H9 (cell line): ENCODE measurements around the gene CERS4. TPM values are rescaled to one million over a fixed set of nuclear protein-coding genes. Genes with fewer than 3 reads are reported as not detected.

Experiments used
- DNase-seq: peaks from one replicate; pipeline ENCODE4 v3.0.0-alpha.2; 2017
- H2AFZ ChIP-seq: one replicate; pipeline ENCODE4 v1.6.1; 2013; ENCODE audit warnings: mild to moderate bottlenecking, low read length, control low read depth, moderate library complexity
- H2AK5ac ChIP-seq: 2 replicates; pipeline ENCODE4 v1.6.1; 2013; ENCODE audit warnings: low read length, control low read depth, mixed read lengths; ENCODE audit not compliant: insufficient read length
- H2BK120ac ChIP-seq: one replicate; pipeline ENCODE4 v1.6.1; 2013; ENCODE audit warnings: low read depth, mild to moderate bottlenecking, low read length, control low read depth, inconsistent platforms; ENCODE audit not compliant: poor library complexity, severe bottlenecking
- H2BK12ac ChIP-seq: 2 replicates; pipeline ENCODE4 v1.6.1; 2013; ENCODE audit warnings: low read length, control low read depth, mixed read lengths, low read depth; ENCODE audit not compliant: insufficient read length
- H2BK15ac ChIP-seq: 2 replicates; pipeline ENCODE4 v1.6.1; 2013; ENCODE audit warnings: low read depth, low read length, control low read depth
- H2BK20ac ChIP-seq: one replicate; pipeline ENCODE4 v1.6.1; 2013; ENCODE audit warnings: low read depth, mild to moderate bottlenecking, low read length, control low read depth, inconsistent platforms; ENCODE audit not compliant: poor library complexity, severe bottlenecking
- H2BK5ac ChIP-seq: 2 replicates; pipeline ENCODE4 v1.6.1; 2013; ENCODE audit warnings: low read length, control low read depth, mixed read lengths; ENCODE audit not compliant: insufficient read length
- H3K14ac ChIP-seq: 2 replicates; pipeline ENCODE4 v1.6.1; 2013; ENCODE audit warnings: low read length, control low read depth; ENCODE audit not compliant: insufficient read depth
- H3K18ac ChIP-seq: 2 replicates; pipeline ENCODE4 v1.6.1; 2013; ENCODE audit warnings: low read depth, mild to moderate bottlenecking, mixed read lengths, low read length, control low read depth; ENCODE audit not compliant: insufficient read length
- H3K23ac ChIP-seq: 2 replicates; pipeline ENCODE4 v1.6.1; 2013; ENCODE audit warnings: low read length, control low read depth, mixed read lengths, low read depth; ENCODE audit not compliant: insufficient read length
- H3K23me2 ChIP-seq: 2 replicates; pipeline ENCODE4 v1.6.1; 2013; ENCODE audit warnings: low read depth, mild to moderate bottlenecking, mixed read lengths, low read length, control low read depth; ENCODE audit not compliant: insufficient read length, poor library complexity, severe bottlenecking
- H3K27ac ChIP-seq: 2 replicates; pipeline ENCODE4 v1.5.1; 2013; ENCODE audit warnings: low read length, control low read depth, mixed read lengths, low read depth; ENCODE audit not compliant: insufficient read length
- H3K27me3 ChIP-seq: 2 replicates; pipeline ENCODE4 v1.6.1; 2013; ENCODE audit warnings: low read length, control low read depth, inconsistent platforms; ENCODE audit not compliant: insufficient read depth
- H3K4ac ChIP-seq: 2 replicates; pipeline ENCODE4 v1.6.1; 2013; ENCODE audit warnings: low read depth, mild to moderate bottlenecking, control low read depth, inconsistent platforms, low read length, moderate library complexity
- H3K4me1 ChIP-seq: 2 replicates; pipeline ENCODE4 v1.6.1; 2013; ENCODE audit warnings: low read length, control low read depth, inconsistent platforms; ENCODE audit not compliant: insufficient read depth
- H3K4me2 ChIP-seq: 2 replicates; pipeline ENCODE4 v1.6.1; 2013; ENCODE audit warnings: low read length, control low read depth, mixed read lengths; ENCODE audit not compliant: insufficient read length, insufficient read depth
- H3K56ac ChIP-seq: 2 replicates; pipeline ENCODE4 v1.6.1; 2013; ENCODE audit warnings: low read depth, mild to moderate bottlenecking, mixed read lengths, low read length, control low read depth; ENCODE audit not compliant: insufficient read length
- H3K79me1 ChIP-seq: 2 replicates; pipeline ENCODE4 v1.6.1; 2013; ENCODE audit warnings: low read depth, mild to moderate bottlenecking, moderate library complexity, low read length, control low read depth, inconsistent platforms; ENCODE audit not compliant: insufficient read depth, poor library complexity, severe bottlenecking
- H3K79me2 ChIP-seq: 2 replicates; pipeline ENCODE4 v1.6.1; 2013; ENCODE audit warnings: low read length, control low read depth, inconsistent platforms; ENCODE audit not compliant: insufficient read depth
- H3K9ac ChIP-seq: 2 replicates; pipeline ENCODE4 v1.6.1; 2013; ENCODE audit warnings: low read length, control low read depth, mixed read lengths; ENCODE audit not compliant: insufficient read length; ENCODE audit errors: extremely low read depth
- H3K9me3 ChIP-seq: one replicate; pipeline ENCODE4 v1.6.1; 2013; ENCODE audit warnings: low read depth, low read length, inconsistent platforms; ENCODE audit not compliant: control insufficient read depth
- H3T11ph ChIP-seq: one replicate; pipeline ENCODE4 v1.6.1; 2013; ENCODE audit warnings: mild to moderate bottlenecking, low read length, control low read depth, inconsistent platforms
- H4K20me1 ChIP-seq: one replicate; pipeline ENCODE4 v1.6.1; 2013; ENCODE audit not compliant: control insufficient read depth, insufficient read length, insufficient read depth
- H4K5ac ChIP-seq: 2 replicates; pipeline ENCODE4 v1.6.1; 2013; ENCODE audit warnings: low read depth, mild to moderate bottlenecking, mixed read lengths, low read length, control low read depth; ENCODE audit not compliant: insufficient read length
- H4K8ac ChIP-seq: replicated peaks from 2 replicates; pipeline ENCODE4 v1.6.1; 2013; ENCODE audit warnings: low read length, control low read depth, mixed read lengths, low read depth; ENCODE audit not compliant: insufficient read length
- H4K91ac ChIP-seq: 2 replicates; pipeline ENCODE4 v1.6.1; 2013; ENCODE audit warnings: low read depth, mild to moderate bottlenecking, moderate library complexity, mixed read lengths, low read length, control low read depth; ENCODE audit not compliant: insufficient read length
- H3K27ac Mint-ChIP-seq, 3 experiments: 2 replicates in 2 of 3; 3 replicates in 1 of 3; pipeline ENCODE4 v1.8.0; 2020 to 2021; ENCODE audit warnings: mixed read lengths in 3 of 3, mild to moderate bottlenecking in 1 of 3, moderate library complexity in 1 of 3
- H3K27me3 Mint-ChIP-seq: 2 replicates; pipeline ENCODE4 v1.8.0; 2021; ENCODE audit warnings: low read depth, mild to moderate bottlenecking, moderate library complexity, mixed read lengths
- H3K36me3 Mint-ChIP-seq, 3 experiments: 2 replicates in 2 of 3; 3 replicates in 1 of 3; pipeline ENCODE4 v1.8.0; 2020 to 2021; ENCODE audit warnings: low read depth in 3 of 3, mixed read lengths in 3 of 3; ENCODE audit not compliant: insufficient read depth in 1 of 3
- H3K4me1 Mint-ChIP-seq, 2 experiments: 2 replicates each; pipeline ENCODE4 v1.8.0; 2020; ENCODE audit warnings: mixed read lengths in 2 of 2
- H3K4me3 Mint-ChIP-seq, 2 experiments: 2 replicates in 1 of 2; 3 replicates in 1 of 2; pipeline ENCODE4 v1.8.0; 2020 to 2021; ENCODE audit warnings: mild to moderate bottlenecking in 2 of 2, mixed read lengths in 2 of 2, moderate library complexity in 1 of 2
- H3K9me3 Mint-ChIP-seq, 2 experiments: 2 replicates in 1 of 2; 3 replicates in 1 of 2; pipeline ENCODE4 v1.8.0; 2020; ENCODE audit warnings: mild to moderate bottlenecking in 2 of 2, mixed read lengths in 2 of 2, moderate library complexity in 1 of 2
- WGBS: extraction: QIAGEN DNeasy Blood & Tissue Kit; methylation state at CpG from one replicate; pipeline ENCODE4 v1.1.7; 2013; ENCODE audit warnings: missing lambda C conversion rate, low lambda C conversion rate, mixed read lengths; ENCODE audit not compliant: insufficient read length; ENCODE audit errors: extremely low coverage; 5-methylcytosine and 5-hydroxymethylcytosine counted together
- total RNA-seq: library from RNA; stranded (reverse); gene quantifications from 2 replicates; pipeline ENCODE4 v1.2.1, GENCODE V29; 2021
- TF ChIP-seq, protein P1 (sequence below): fragments of 200-600 bp; sonication (generic); conservative IDR thresholded peaks from 3 replicates; pipeline ENCODE4 v1.8.0; 2021; ENCODE audit warnings: antibody characterized with exemption, mild to moderate bottlenecking

CERS4 gene
- total RNA-seq, 1 experiment from 2014 or later, result 62.6 TPM

DNA sequence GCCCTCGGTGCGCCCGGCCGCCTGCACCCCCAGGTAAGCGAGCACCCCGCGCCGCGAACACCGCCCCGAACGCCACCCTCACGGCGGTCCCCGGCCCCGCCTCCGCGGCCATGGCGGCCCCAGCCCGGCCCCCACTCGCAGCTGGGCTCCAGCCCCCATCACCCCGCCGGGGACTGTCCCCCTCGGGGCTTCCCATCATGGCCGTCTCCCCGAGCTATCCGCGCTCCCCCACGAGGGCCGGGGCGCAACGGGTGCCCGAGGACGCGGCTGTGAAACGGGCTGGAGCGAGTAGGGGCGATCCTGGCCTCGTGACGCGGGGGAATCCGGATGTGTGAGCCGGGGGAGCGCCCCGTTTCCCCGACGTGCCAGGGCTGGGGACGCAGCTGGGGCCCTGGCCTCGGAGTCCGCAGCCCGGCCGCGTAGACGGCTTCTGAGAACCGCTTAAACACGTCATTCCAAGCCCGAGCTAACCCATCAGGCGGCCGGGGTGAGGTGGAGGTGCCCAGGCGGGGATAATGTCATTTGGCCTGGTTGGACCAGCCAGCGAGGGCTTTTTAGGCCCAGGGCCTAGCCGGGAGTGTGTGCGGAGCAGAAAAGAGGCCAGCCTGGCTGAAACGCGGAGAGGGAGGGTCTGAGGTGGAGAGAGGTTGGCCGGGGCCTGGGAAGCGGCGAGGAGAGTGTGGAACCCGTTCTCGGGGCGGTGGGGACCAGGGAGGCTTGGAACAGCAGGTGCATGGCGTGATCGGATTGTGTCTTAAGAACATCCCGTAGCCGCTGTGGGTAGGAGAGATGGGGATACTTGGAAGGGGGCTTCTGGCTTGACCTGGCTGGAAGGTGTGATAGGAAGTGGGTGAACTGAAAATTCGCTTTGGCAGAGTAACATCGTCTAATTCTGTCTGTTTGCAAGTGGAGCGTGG, 550 bp downstream of the CERS4 start:
- Histone ChIP-seq H3K27me3 (no peaks in the 10 kb centered on the region), H4K5ac (no peak overlapping the region), H2AFZ (no peak overlapping the region), H4K20me1 (no peaks in the 10 kb centered on the region), H2AK5ac (no peak overlapping the region), H3K27ac (no peak overlapping the region), H4K91ac (no peak overlapping the region), H3K79me2 (peaks cover 23% of the 10 kb centered on the region; the same call in 1 of the 2 replicates), H4K8ac (no peak overlapping the region), H3K56ac (no peak overlapping the region), H3K23ac (no peak overlapping the region), H3K18ac (peak overlapping the region; percentile 74), H3T11ph (no peak overlapping the region), H3K9me3 (no peaks in the 10 kb centered on the region), H2BK15ac (no peak overlapping the region), H3K4me2 (peak overlapping the region; percentile 80), H3K14ac (peak overlapping the region; percentile 74), H3K9ac (peak overlapping the region; percentile 72), H3K79me1 (peaks cover 6% of the 10 kb centered on the region), H2BK12ac (no peak overlapping the region), H2BK5ac (no peak overlapping the region), H2BK120ac (no peak overlapping the region), H3K23me2 (peaks cover 13% of the 10 kb centered on the region), H3K4me1 (peaks cover 4% of the 10 kb centered on the region; the same call in 1 of the 2 replicates), H3K4ac (no peak overlapping the region), H2BK20ac (no peak overlapping the region)
- DNase-seq, result peak; percentile 49
- Mint-ChIP-seq H3K36me3 (peaks cover 13 to 22% (median 16%) of the 10 kb centered on the region in 3 experiments), H3K9me3 (no peaks in the 10 kb centered on the region), H3K4me1 (peaks cover 46 to 53% of the 10 kb centered on the region in 2 experiments), H3K27me3 (peaks cover 2% of the 10 kb centered on the region; the same call in 1 of the 2 replicates), H3K4me3 (peak overlapping the region; percentile 82 to 95), H3K27ac (peak overlapping the region; percentile 29 to 93 (median 89); a peak in 6 of 7 replicates)
- no CpG with 5 or more reads among the region's 78 CpGs for WGBS
- TF ChIP-seq, protein P1, sequence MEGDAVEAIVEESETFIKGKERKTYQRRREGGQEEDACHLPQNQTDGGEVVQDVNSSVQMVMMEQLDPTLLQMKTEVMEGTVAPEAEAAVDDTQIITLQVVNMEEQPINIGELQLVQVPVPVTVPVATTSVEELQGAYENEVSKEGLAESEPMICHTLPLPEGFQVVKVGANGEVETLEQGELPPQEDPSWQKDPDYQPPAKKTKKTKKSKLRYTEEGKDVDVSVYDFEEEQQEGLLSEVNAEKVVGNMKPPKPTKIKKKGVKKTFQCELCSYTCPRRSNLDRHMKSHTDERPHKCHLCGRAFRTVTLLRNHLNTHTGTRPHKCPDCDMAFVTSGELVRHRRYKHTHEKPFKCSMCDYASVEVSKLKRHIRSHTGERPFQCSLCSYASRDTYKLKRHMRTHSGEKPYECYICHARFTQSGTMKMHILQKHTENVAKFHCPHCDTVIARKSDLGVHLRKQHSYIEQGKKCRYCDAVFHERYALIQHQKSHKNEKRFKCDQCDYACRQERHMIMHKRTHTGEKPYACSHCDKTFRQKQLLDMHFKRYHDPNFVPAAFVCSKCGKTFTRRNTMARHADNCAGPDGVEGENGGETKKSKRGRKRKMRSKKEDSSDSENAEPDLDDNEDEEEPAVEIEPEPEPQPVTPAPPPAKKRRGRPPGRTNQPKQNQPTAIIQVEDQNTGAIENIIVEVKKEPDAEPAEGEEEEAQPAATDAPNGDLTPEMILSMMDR, result no peak
